Measurements from ENCODE around the gene FAM24B.
"Not testable (repeated sequence)": the region's sequence is repeated elsewhere in the genome, so short reads cannot be mapped to it uniquely, and the experiment has no call there.

Gene FAM24B

DNA sequence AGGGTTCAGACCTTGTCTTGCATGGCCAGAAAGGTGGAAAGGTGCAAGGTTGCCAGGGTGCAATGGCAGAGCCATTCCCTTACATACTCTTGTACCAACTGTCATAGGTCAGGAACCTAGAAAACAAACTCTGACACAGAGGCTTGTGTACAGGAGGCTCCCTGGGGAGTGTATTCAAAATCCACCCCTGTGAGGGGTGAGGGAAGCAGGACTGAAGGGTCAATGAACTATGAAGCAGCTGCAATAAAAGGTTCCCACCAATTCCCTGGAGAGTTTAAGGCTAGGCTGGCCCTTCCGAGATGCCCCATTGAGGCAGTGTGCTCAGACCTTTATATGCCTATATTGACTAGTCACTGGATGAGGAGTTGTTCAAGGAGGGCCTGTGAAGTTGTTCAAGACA lies 19.9 kb downstream of the FAM24B start:
- FAIRE-seq (no peak), DNase-seq (ENCODE audit: insufficient read length, low spot score) (no peak)
- TF ChIP-seq POLR2A (IDR thresholded peaks at IDR 0.05; ENCODE audit: low read depth, low read length), result no peak
- TF ChIP-seq SPI1 (IDR thresholded peaks at IDR 0.05; ENCODE audit: low read depth, low read length), result no peak
- TF ChIP-seq TAF1 (IDR thresholded peaks at IDR 0.05; ENCODE audit: low read depth, low read length), result no peak
- TF ChIP-seq PAX5 (IDR thresholded peaks at IDR 0.05; ENCODE audit: insufficient read depth, low read length, severe bottlenecking), result no peak
- no peak for TF ChIP-seq POU2F2 (IDR thresholded peaks at IDR 0.05; ENCODE audit: low read depth, low read length)
- TF ChIP-seq POLR2AphosphoS5 (IDR thresholded peaks at IDR 0.05; ENCODE audit: low read depth, low read length), result no peak

DNA sequence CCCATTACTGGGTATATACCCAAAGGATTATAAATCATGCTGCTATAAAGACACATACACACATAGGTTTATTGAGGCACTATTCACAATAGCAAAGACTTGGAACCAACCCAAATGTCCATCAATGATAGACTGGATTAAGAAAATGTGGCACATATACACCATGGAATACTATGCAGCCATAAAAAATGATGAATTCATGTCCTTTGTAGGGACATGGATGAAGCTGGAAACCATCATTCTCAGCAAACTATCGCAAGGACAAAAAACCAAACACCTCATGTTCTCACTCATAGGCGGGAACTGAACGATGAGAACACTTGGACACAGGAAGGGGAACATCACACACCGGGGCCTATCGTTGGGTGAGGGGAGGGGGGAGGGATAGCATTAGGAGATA lies 21.3 kb downstream of the FAM24B start:
- FAIRE-seq; DNase-seq (ENCODE audit: insufficient read length, low spot score): not testable (repeated sequence)

GRCh38 chr10:122856902-122857301 lies 22.5 kb downstream of the FAM24B start:
- FAIRE-seq (no peak), DNase-seq (ENCODE audit: insufficient read length, low spot score) (no peak)
- TF ChIP-seq POLR2A (IDR thresholded peaks at IDR 0.05; ENCODE audit: low read depth, low read length) (no peak), PAX5 (IDR thresholded peaks at IDR 0.05; ENCODE audit: insufficient read depth, low read length, severe bottlenecking) (no peak), POLR2AphosphoS5 (IDR thresholded peaks at IDR 0.05; ENCODE audit: low read depth, low read length) (no peak), SPI1 (IDR thresholded peaks at IDR 0.05; ENCODE audit: low read depth, low read length) (no peak), TAF1 (IDR thresholded peaks at IDR 0.05; ENCODE audit: low read depth, low read length) (no peak), POU2F2 (IDR thresholded peaks at IDR 0.05; ENCODE audit: low read depth, low read length) (no peak)

DNA sequence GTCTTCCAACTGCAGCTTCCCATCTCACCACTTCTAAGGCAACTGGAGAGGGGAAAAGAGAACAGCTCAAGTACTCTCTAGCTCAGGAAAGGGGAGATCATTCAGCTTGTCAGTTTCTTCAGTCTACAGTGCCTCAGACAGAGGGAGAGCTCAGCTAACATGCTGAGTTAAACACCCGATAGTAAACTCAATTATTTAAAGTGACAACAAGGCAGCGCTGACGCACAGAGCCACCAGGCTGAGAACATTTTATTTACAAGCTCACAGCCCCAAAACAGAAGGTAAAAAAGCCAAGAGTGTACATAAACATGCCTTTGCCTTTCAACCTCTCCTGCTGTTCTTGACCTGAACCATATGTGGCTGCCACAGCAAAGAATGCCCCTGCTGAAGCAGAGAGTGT lies 23.6 kb downstream of the FAM24B start:
- FAIRE-seq (no peak), DNase-seq (ENCODE audit: insufficient read length, low spot score) (no peak)
- TF ChIP-seq POU2F2 (IDR thresholded peaks at IDR 0.05; ENCODE audit: low read depth, low read length), result no peak
- no peak for TF ChIP-seq SPI1 (IDR thresholded peaks at IDR 0.05; ENCODE audit: low read depth, low read length)
- TF ChIP-seq POLR2AphosphoS5 (IDR thresholded peaks at IDR 0.05; ENCODE audit: low read depth, low read length), result no peak
- no peak for TF ChIP-seq POLR2A (IDR thresholded peaks at IDR 0.05; ENCODE audit: low read depth, low read length)

GRCh38 chr10:122854648-122855047 lies 24.7 kb downstream of the FAM24B start:
- no peak for FAIRE-seq
- no peak for TF ChIP-seq POLR2AphosphoS5 (IDR thresholded peaks at IDR 0.05; ENCODE audit: low read depth, low read length)
- no peak for TF ChIP-seq POU2F2 (IDR thresholded peaks at IDR 0.05; ENCODE audit: low read depth, low read length)
- no peak for TF ChIP-seq POLR2A (IDR thresholded peaks at IDR 0.05; ENCODE audit: low read depth, low read length)
- no peak for TF ChIP-seq TAF1 (IDR thresholded peaks at IDR 0.05; ENCODE audit: low read depth, low read length)
- TF ChIP-seq PAX5 (IDR thresholded peaks at IDR 0.05; ENCODE audit: insufficient read depth, low read length, severe bottlenecking), result no peak
- no peak for TF ChIP-seq SPI1 (IDR thresholded peaks at IDR 0.05; ENCODE audit: low read depth, low read length)
- DNase-seq (ENCODE audit: insufficient read length, low spot score), result no peak

DNA sequence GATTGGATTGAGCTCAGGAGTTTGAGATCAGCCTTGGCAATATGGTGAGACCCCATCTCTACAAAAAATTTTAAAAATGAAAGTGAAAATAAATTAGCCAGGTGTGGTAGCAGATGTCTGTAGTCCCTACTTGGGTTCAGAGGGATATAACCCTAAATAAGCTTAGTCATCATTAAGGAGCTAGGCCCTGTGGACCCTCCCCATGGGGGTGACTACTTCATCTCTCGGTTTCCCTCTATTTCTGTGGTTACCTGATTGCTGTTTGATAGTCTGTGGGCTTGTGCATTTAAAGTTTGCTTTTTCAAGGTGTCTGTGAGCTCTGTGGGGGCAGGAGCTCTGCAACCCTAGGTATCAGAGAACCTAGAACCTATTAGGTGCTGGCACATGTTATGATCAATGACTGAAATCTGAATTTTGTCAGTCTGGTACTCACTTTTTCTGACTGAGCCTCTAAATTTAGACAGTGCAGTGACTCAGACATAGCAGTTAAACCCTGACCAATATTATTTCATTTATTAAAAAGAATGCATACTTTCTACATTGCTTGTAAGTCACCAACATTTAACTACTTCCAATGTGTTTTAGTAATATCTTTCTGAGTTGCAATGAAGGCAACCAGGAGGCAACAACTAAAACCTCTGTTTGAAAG lies 25.6 kb downstream of the FAM24B start:
- TF ChIP-seq SPI1 (IDR thresholded peaks at IDR 0.05; ENCODE audit: low read depth, low read length) (no peak), POU2F2 (IDR thresholded peaks at IDR 0.05; ENCODE audit: low read depth, low read length) (no peak), PAX5 (IDR thresholded peaks at IDR 0.05; ENCODE audit: insufficient read depth, low read length, severe bottlenecking) (no peak), POLR2A (IDR thresholded peaks at IDR 0.05; ENCODE audit: low read depth, low read length) (no peak), TAF1 (IDR thresholded peaks at IDR 0.05; ENCODE audit: low read depth, low read length) (no peak), POLR2AphosphoS5 (IDR thresholded peaks at IDR 0.05; ENCODE audit: low read depth, low read length) (no peak)
- DNase-seq (ENCODE audit: insufficient read length, low spot score) (no peak), FAIRE-seq (no peak)

DNA sequence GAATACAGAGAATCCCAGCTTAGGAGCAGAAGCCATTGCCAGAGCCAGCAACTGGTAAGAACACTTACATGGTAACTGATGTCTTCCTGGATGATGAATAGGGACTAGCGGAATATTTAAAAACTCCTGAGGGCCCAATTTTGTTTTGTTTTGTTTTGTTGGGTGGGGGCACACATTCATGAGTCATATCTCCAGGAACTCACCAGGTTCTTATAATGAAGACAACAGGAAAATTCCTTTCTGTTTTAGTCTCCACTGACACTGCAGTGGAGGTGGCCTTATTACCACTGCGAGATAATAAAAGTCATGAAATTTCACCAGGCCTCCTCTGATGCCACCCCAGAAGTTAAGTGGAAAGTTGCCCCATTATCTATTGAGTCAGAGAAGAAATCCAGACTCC lies 27.1 kb downstream of the FAM24B start:
- TF ChIP-seq TAF1 (IDR thresholded peaks at IDR 0.05; ENCODE audit: low read depth, low read length) (no peak), POU2F2 (IDR thresholded peaks at IDR 0.05; ENCODE audit: low read depth, low read length) (no peak), POLR2AphosphoS5 (IDR thresholded peaks at IDR 0.05; ENCODE audit: low read depth, low read length) (no peak), SPI1 (IDR thresholded peaks at IDR 0.05; ENCODE audit: low read depth, low read length) (no peak), POLR2A (IDR thresholded peaks at IDR 0.05; ENCODE audit: low read depth, low read length) (no peak), PAX5 (IDR thresholded peaks at IDR 0.05; ENCODE audit: insufficient read depth, low read length, severe bottlenecking) (no peak)
- no peak for FAIRE-seq
- DNase-seq (ENCODE audit: insufficient read length, low spot score), result no peak

DNA sequence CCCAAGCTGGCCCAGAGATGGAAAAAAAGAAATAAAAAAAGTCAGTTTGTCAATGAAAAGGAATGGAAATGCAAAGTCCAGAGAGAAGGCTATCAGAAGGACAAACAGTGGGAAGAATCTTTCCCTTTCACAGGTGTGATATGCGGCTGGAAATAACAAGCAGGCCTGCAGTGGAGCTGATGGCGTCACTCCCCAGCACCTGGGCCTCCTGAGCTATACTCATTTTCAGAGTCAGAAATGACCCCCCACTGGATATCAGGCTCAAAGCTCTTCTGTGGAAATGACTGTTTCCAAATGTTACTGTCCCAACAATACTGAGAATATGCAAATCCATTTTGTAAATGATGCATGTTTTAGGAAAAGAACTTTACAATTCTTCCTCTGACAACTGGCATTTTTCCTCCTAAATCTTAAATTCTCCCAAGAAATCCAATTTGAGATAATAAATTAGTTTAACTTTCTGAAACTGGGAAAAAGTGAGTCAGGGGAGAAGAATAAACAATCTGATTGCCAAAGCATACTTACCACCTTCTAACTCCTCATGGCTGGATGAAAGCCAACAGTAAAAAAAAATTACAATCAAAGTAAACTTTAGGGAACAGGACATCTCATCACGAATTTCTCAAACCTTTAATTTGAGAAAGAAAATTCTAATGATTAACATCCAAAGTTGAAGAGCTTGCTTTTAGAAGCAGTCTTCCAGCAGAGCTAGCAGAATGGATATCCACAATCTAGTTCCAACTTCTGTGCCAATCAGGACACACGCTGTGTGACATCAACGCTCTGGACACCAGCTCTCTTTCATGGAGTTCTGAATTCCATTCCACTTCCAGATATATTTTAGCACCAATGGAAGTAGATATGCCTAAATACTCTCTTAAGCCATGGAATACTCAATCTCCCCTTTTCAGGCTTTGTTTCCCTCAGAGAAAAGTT lies 28.4 kb downstream of the FAM24B start:
- FAIRE-seq (no peak), DNase-seq (ENCODE audit: insufficient read length, low spot score) (no peak)
- no peak for TF ChIP-seq POU2F2 (IDR thresholded peaks at IDR 0.05; ENCODE audit: low read depth, low read length)
- TF ChIP-seq SPI1 (IDR thresholded peaks at IDR 0.05; ENCODE audit: low read depth, low read length), result no peak
- no peak for TF ChIP-seq TAF1 (IDR thresholded peaks at IDR 0.05; ENCODE audit: low read depth, low read length)
- TF ChIP-seq PAX5 (IDR thresholded peaks at IDR 0.05; ENCODE audit: insufficient read depth, low read length, severe bottlenecking), result no peak
- TF ChIP-seq POLR2AphosphoS5 (IDR thresholded peaks at IDR 0.05; ENCODE audit: low read depth, low read length), result no peak
- no peak for TF ChIP-seq POLR2A (IDR thresholded peaks at IDR 0.05; ENCODE audit: low read depth, low read length)

DNA sequence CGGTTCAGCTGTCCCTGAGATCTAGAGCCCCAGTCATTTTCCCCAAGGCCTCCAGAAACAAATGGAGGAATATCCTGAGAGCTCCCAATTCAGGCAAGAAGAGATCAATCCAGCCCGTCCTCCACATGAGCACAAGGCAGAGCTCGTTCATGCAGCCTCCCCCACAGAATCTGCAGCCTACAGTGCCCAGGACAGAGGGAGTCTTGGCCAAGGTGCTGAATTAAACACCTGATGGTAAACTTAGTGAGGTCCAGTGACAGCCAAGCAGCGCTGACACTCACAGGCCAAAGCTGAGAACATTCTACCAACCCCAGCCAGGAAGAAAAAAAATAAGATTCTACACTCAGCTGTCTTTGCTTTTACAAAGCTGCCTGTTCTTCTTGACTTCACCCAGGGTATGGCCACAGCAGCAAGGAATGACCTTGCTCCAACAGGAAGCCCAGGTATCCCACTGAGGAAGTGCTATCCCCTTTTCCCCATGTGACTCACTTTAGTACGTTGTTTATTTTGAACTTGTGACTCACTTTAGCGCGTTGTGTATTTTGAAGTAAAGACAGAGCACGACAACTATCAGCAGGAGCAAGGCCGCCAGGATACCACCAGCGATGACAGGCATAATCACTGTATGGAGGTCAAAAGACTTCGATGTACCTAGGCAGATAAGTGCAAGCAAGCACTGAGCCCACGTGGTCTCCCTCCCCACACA lies 29.3 kb downstream of the FAM24B start:
- TF ChIP-seq PAX5 (IDR thresholded peaks at IDR 0.05; ENCODE audit: insufficient read depth, low read length, severe bottlenecking), result no peak
- TF ChIP-seq POLR2A (IDR thresholded peaks at IDR 0.05; ENCODE audit: low read depth, low read length), result no peak
- TF ChIP-seq POLR2AphosphoS5 (IDR thresholded peaks at IDR 0.05; ENCODE audit: low read depth, low read length), result no peak
- TF ChIP-seq SPI1 (IDR thresholded peaks at IDR 0.05; ENCODE audit: low read depth, low read length), result no peak
- TF ChIP-seq TAF1 (IDR thresholded peaks at IDR 0.05; ENCODE audit: low read depth, low read length), result no peak
- TF ChIP-seq POU2F2 (IDR thresholded peaks at IDR 0.05; ENCODE audit: low read depth, low read length), result no peak
- DNase-seq (ENCODE audit: insufficient read length, low spot score) (no peak), FAIRE-seq (no peak)
